ENCODE data around the gene PTPRG.

Gene PTPRG

GRCh38 chr3:61819861-61820260 is 258.5 kb downstream of the PTPRG start:
- H3K9ac ChIP-seq = no peak overlapping the region

GRCh38 chr3:61820306-61820992 is 259.1 kb downstream of the PTPRG start:
- Histone ChIP-seq H3K36me3 (peaks cover 0 to 6% (median 0%) of the 10 kb centered on the region in 11 experiments; a peak in 1 of 22 replicates), H3K9me3 (replicated peaks in 1 of 11) (peaks cover 0 to 18% (median 7%) of the 10 kb centered on the region in 11 experiments; a peak in 7 of 22 replicates), H3K4me3 (no peak overlapping the region), H3K9ac (no peak overlapping the region), H3K27me3 (no peaks in the 10 kb centered on the region), H3K27ac (no peak overlapping the region), H3K4me2 (peak overlapping the region in 3 of 11 experiments; percentile 8 to 24 (median 22); a peak in 3 of 22 replicates), H4K20me1 (peaks cover 0 to 5% (median 0%) of the 10 kb centered on the region in 11 experiments; a peak in 3 of 22 replicates), H3K4me1 (peaks cover 10 to 23% (median 14%) of the 10 kb centered on the region in 10 experiments)
- TF ChIP-seq Cebpa-rat (IDR thresholded peaks at IDR 0.05) = no peak

More at GRCh38 chr3:61819861-61820260, 258.5 kb downstream of the PTPRG start:
- Histone ChIP-seq H4K20me1 (peaks cover 0 to 5% (median 0%) of the 10 kb centered on the region in 11 experiments; a peak in 3 of 22 replicates), H3K9me3 (replicated peaks in 1 of 11) (peaks cover 0 to 18% (median 7%) of the 10 kb centered on the region in 11 experiments; a peak in 7 of 22 replicates), H3K4me1 (peaks cover 8 to 21% (median 13%) of the 10 kb centered on the region in 10 experiments), H3K4me3 (no peak overlapping the region), H3K27ac (no peak overlapping the region), H3K4me2 (peak overlapping the region in 1 of 11 experiments; percentile 24; a peak in 1 of 22 replicates), H3K36me3 (peaks cover 0 to 6% (median 0%) of the 10 kb centered on the region in 11 experiments; a peak in 1 of 22 replicates), H3K27me3 (no peaks in the 10 kb centered on the region)
- no peak for TF ChIP-seq Cebpa-rat (IDR thresholded peaks at IDR 0.05)

GRCh38 chr3:61821823-61822251 is 260.5 kb downstream of the PTPRG start:
- Histone ChIP-seq H3K27me3 (no peaks in the 10 kb centered on the region), H4K20me1 (peaks cover 0 to 5% (median 0%) of the 10 kb centered on the region in 11 experiments; a peak in 2 of 22 replicates), H3K9ac (no peak overlapping the region), H3K4me1 (peaks cover 10 to 23% (median 14%) of the 10 kb centered on the region in 10 experiments), H3K36me3 (peaks cover 0 to 6% (median 0%) of the 10 kb centered on the region in 11 experiments; a peak in 1 of 22 replicates), H3K27ac (no peak overlapping the region), H3K4me3 (no peak overlapping the region), H3K4me2 (no peak overlapping the region), H3K9me3 (replicated peaks in 1 of 11) (peaks cover 0 to 18% (median 7%) of the 10 kb centered on the region in 11 experiments; a peak in 7 of 22 replicates)
- no peak for TF ChIP-seq Cebpa-rat (IDR thresholded peaks at IDR 0.05)

GRCh38 chr3:61822588-61822987 is 261.2 kb downstream of the PTPRG start:
- Histone ChIP-seq H3K4me2 (no peak overlapping the region), H3K4me3 (no peak overlapping the region), H3K27ac (no peak overlapping the region), H3K27me3 (no peaks in the 10 kb centered on the region), H4K20me1 (peaks cover 0 to 5% (median 0%) of the 10 kb centered on the region in 11 experiments; a peak in 2 of 22 replicates), H3K9ac (no peak overlapping the region), H3K36me3 (peaks cover 0 to 6% (median 0%) of the 10 kb centered on the region in 11 experiments; a peak in 1 of 22 replicates), H3K9me3 (replicated peaks in 1 of 11) (peaks cover 0 to 18% (median 7%) of the 10 kb centered on the region in 11 experiments; a peak in 7 of 22 replicates), H3K4me1 (peaks cover 10 to 23% (median 14%) of the 10 kb centered on the region in 10 experiments)
- no peak for TF ChIP-seq Cebpa-rat (IDR thresholded peaks at IDR 0.05)

GRCh38 chr3:61824553-61825135 is 263.3 kb downstream of the PTPRG start:
- no peak for TF ChIP-seq Cebpa-rat (IDR thresholded peaks at IDR 0.05)
- Histone ChIP-seq H3K36me3 (peaks cover 0 to 11% (median 0%) of the 10 kb centered on the region in 11 experiments; a peak in 1 of 22 replicates), H3K27me3 (no peaks in the 10 kb centered on the region), H4K20me1 (peaks cover 0 to 10% (median 0%) of the 10 kb centered on the region in 11 experiments; a peak in 3 of 22 replicates), H3K4me3 (no peak overlapping the region), H3K27ac (no peak overlapping the region), H3K4me2 (peak overlapping the region in 7 of 11 experiments; percentile 2 to 56 (median 26); a peak in 11 of 22 replicates), H3K9ac (no peak overlapping the region), H3K4me1 (peaks cover 13 to 35% (median 26%) of the 10 kb centered on the region in 10 experiments), H3K9me3 (replicated peaks in 1 of 11) (peaks cover 0 to 18% (median 7%) of the 10 kb centered on the region in 11 experiments; a peak in 7 of 22 replicates)

GRCh38 chr3:61826161-61826560 is 264.8 kb downstream of the PTPRG start:
- Histone ChIP-seq H3K36me3 (peaks cover 0 to 11% (median 0%) of the 10 kb centered on the region in 11 experiments; a peak in 1 of 22 replicates), H3K9ac (no peak overlapping the region), H3K4me3 (no peak overlapping the region), H3K27ac (no peak overlapping the region), H3K27me3 (no peaks in the 10 kb centered on the region), H3K9me3 (replicated peaks in 1 of 11) (peaks cover 0 to 14% (median 5%) of the 10 kb centered on the region in 11 experiments; a peak in 6 of 22 replicates), H4K20me1 (peaks cover 0 to 5% (median 0%) of the 10 kb centered on the region in 11 experiments; a peak in 3 of 22 replicates), H3K4me1 (peaks cover under 1 to 28% (median 19%) of the 10 kb centered on the region in 10 experiments; a peak in 18 of 20 replicates), H3K4me2 (no peak overlapping the region)
- no peak for TF ChIP-seq Cebpa-rat (IDR thresholded peaks at IDR 0.05)

- no peak overlapping the region for H3K9ac ChIP-seq
- H3K4me2 ChIP-seq = peak overlapping the region in 8 of 11 experiments; percentile 20 to 66 (median 52); a peak in 17 of 22 replicates
- no peaks in the 10 kb centered on the region for H3K27me3 ChIP-seq
- H3K27ac ChIP-seq = no peak overlapping the region
- 0 out of 22 replicates have a peak, but pooled peaks cover 0 to 7% (median 0%) of the 10 kb centered on the region in 11 experiments for H3K36me3 ChIP-seq
- H3K4me3 ChIP-seq = no peak overlapping the region
- TF ChIP-seq Cebpa-rat (IDR thresholded peaks at IDR 0.05) = no peak
- H3K9me3 ChIP-seq (replicated peaks in 1 of 11) = peaks cover 0 to 1% (median 0%) of the 10 kb centered on the region in 11 experiments; a peak in 2 of 22 replicates
- H3K4me1 ChIP-seq = peaks cover 0 to 28% (median 19%) of the 10 kb centered on the region in 10 experiments; a peak in 16 of 20 replicates
- peaks cover 0 to 8% (median 0%) of the 10 kb centered on the region in 11 experiments; a peak in 3 of 22 replicates for H4K20me1 ChIP-seq
Observed at GRCh38 chr3:61828184-61828874, 267.0 kb downstream of the PTPRG start.

All from BLaER1 treated with 17β-estradiol and CSF1 and Interleukin-3, amounts not matched to agents 10 nM and 100 nM (cell line).